HepG2 (cell line): ENCODE measurements around the gene NDUFAF3. TPM values are rescaled to one million over a fixed set of nuclear protein-coding genes. Genes with fewer than 3 reads are reported as not detected.

Experiments
- ARID3A ChIP-seq: IDR thresholded peaks from 2 replicates; pipeline ENCODE4 v1.6.1; 2012; ENCODE audit warnings: low read depth, low read length, improper control_type of control experiment
- DMTF1 ChIP-seq: sonication (generic); formaldehyde crosslinking; IDR thresholded peaks from 2 replicates; pipeline ENCODE4 v1.4.0; 2020; ENCODE audit warnings: mild to moderate bottlenecking, missing genetic modification reagents
- DNMT3B ChIP-seq: conservative IDR thresholded peaks from 2 replicates; pipeline ENCODE4 v1.6.1; 2016; ENCODE audit warnings: missing biosample characterization, control low read depth
- NFIB ChIP-seq: sonication (generic); formaldehyde crosslinking; IDR thresholded peaks from 2 replicates; pipeline ENCODE4 v1.9.0; 2021; ENCODE audit warnings: missing genetic modification reagents, mild to moderate bottlenecking, borderline replicate concordance
- PHB2 ChIP-seq: fragments of 450-650 bp; IDR thresholded peaks from 2 replicates; pipeline ENCODE4 v1.6.1; 2018; ENCODE audit not compliant: partially characterized antibody
- SATB2 ChIP-seq: sonication (generic); formaldehyde crosslinking; IDR thresholded peaks from 2 replicates; pipeline ENCODE4 v1.5.0; 2020; ENCODE audit warnings: missing genetic modification reagents
- ZNF350 ChIP-seq: sonication (generic); formaldehyde crosslinking; IDR thresholded peaks from 2 replicates; pipeline ENCODE4 v1.4.0; 2020; ENCODE audit warnings: mild to moderate bottlenecking, low read depth, missing genetic modification reagents, borderline replicate concordance
- ZNF367 ChIP-seq: sonication (generic); formaldehyde crosslinking; IDR thresholded peaks from 2 replicates; pipeline ENCODE4 v1.4.0; 2020; ENCODE audit warnings: missing genetic modification reagents, borderline replicate concordance
- polyA plus RNA-seq, 8 experiments: library from polyadenylated mRNA; depleted of rRNA in 3 of 8; stranded (reverse) in 7 of 8; unstranded in 1 of 8; fragments of >200 nt; fragmentation: Illumina TruSeq in 4 of 8; extraction: Trizol in 4 of 8; gene quantifications; 2 replicates each; pipeline versions ENCODE4 v1.2.1 to v1.2.3, GENCODE V29; 2011 to 2016; ENCODE audit warnings: low read depth in 4 of 8, missing spikeins in 1 of 8, mixed read lengths in 1 of 8; ENCODE audit not compliant: insufficient read depth in 1 of 8
- total RNA-seq, 5 experiments: library from RNA; depleted of rRNA; stranded (reverse); fragments of >200 nt; fragmentation: Illumina TruSeq; extraction: Trizol; gene quantifications; 2 replicates each; pipeline ENCODE4 v1.2.3, GENCODE V29; 2016; ENCODE audit warnings: low read depth in 1 of 5

Gene NDUFAF3
- total and polyA plus RNA-seq, 2 of the 13 experiments (the other 11 are each of a cell fraction or from before 2014, with no cell fraction given) = 39.0 to 50.0 TPM

- TF ChIP-seq DMTF1 (no peak), ZNF367 (CRISPR knock-in tag) (no peak), PHB2 (no peak), ARID3A (no peak), NFIB (CRISPR knock-in tag) (0 out of 2 replicates have a peak, but pooled peaks have one; percentile 31), DNMT3B (0 out of 2 replicates have a peak, but pooled peaks have one; percentile 37), ZNF350 (no peak), SATB2 (no peak)
Observed at GRCh38 chr3:49007771-49008528, 14.0 kb upstream of the NDUFAF3 start (continued).
